Measurements from ENCODE around the gene GOLGA6L26. TPM values are rescaled to one million over a fixed set of nuclear protein-coding genes. Genes with fewer than 3 reads are reported as not detected.
"Not testable (repeated sequence)": the region's sequence is repeated elsewhere in the genome, so short reads cannot be mapped to it uniquely, and the experiment has no call there.

The GOLGA6L26 gene, protein sequence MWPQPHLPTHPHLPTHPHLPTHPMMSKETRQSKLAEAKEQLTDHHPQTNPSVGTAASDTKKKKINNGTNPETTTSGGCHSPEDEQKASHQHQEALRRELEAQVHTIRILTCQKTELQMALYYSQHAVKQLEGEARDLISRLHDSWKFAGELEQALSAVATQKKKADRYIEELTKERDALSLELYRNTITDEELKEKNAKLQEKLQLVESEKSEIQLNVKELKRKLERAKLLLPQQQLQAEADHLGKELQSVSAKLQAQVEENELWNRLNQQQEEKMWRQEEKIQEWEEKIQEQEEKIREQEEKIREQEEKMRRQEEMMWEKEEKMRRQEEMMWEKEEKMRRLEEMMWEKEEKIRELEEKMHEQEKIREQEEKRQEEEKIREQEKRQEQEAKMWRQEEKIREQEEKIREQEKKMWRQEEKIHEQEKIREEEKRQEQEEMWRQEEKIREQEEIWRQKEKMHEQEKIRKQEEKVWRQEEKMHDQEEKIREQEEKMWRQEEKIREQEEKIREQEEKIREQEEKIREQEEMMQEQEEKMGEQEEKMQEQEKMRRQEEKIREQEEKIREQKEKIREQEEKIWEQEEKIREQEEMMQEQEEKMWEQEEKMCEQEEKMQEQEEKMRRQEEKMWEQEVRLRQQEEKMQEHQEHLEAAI
- total RNA-seq = under 1 TPM in 2 of 8 experiments, not detected in 6; 0.21 to 0.63 TPM

DNA sequence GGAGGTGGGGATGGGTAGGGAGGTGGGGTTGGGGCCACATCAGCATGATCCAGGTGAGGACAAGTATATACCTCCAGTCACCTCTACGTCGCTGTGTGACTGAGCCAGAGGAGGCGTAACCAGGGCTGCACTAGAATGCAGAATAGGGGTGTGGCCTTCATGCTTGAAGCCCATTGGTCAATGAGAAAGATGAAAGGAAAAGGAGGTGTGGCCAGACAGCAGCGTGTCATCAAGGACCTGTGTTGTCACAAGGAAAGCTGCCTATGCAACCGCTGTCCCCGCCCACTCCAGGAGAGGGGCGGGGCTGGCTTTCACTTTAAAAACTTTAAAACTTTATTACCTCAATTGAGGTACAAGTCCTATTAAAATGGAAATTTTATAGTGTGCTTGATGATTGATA, at the start of gene GOLGA6L26:
Gene GOLGA6L26, minus strand, starts transcription at position 101 of the 400 bp plus-strand sequence. Its CDS starts 61 bp downstream, at position 40.
- ATAC-seq (replicated peaks in 6 of 8); H3K4me3 ChIP-seq; H3K27ac ChIP-seq; H3K4me1 ChIP-seq (replicated peaks in 1 of 2); in situ Hi-C loops (cut with MboI; ENCODE audit: low pct_unique_long_range_greater_than_20kb in 2 of 9, low sequenced_read_pairs in 9 of 9, unreplicated experiment in 9 of 9): not testable (repeated sequence)
- no CpG with 5 or more reads among the region's 7 CpGs for WGBS, 10 experiments

DNA sequence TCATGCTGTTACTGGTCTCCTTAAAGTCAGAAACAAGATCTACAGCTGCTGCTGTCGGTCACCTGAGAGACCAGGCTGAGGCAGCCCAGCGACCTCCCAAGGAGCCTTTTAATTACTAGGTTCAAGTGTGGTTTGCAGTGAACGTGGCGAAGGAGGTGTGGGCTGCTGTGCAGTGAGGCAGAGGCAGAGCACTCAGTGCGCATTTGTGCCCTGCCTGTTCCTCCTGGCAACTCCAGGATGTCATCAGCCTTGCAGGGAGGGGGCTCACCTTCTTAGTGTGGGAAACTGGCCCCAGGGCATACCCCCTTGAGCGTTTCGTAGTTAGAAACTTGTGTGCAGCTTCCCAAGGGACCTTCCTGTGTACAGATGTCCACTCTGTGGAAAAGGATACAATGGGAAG, 47.2 kb upstream of the GOLGA6L26 start:
- H3K4me1 ChIP-seq (replicated peaks in 1 of 2); H3K4me3 ChIP-seq; H3K27ac ChIP-seq; in situ Hi-C loops (cut with MboI; ENCODE audit: low pct_unique_long_range_greater_than_20kb in 2 of 9, low sequenced_read_pairs in 9 of 9, unreplicated experiment in 9 of 9): not testable (repeated sequence)
- WGBS, 10 experiments = 0 to 33% (median 13%) methylated on average over 2 to 6 of the region's 7 CpGs; no CpG with 5 or more reads in 5 of the 10 experiments
- peak in 1 of 8 experiments; percentile 68 for ATAC-seq (replicated peaks in 6 of 8)

DNA sequence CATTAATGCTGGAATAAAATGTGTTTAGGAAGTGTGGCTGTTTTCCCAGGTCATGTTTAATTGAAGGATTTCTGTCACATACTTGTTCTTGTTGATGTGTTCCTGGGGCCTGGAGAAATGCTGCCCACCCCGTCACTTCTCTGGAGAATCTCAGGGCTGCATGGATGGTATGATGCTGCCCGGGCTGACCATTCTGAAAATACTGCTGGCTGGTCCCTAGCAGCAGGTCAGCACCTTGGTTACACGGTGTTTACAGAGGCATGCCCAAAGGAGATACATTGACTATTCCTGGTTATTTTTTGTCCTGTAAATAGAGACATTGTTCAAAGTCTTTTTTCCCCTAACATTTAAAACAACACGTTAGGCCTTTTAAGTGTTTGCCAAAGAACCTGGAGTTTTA, 46.7 kb upstream of the GOLGA6L26 start:
- H3K4me1 ChIP-seq (replicated peaks in 1 of 2); in situ Hi-C loops (cut with MboI; ENCODE audit: low pct_unique_long_range_greater_than_20kb in 2 of 9, low sequenced_read_pairs in 9 of 9, unreplicated experiment in 9 of 9); H3K27ac ChIP-seq; H3K4me3 ChIP-seq: not testable (repeated sequence)
- peak in 1 of 8 experiments; percentile 97 for ATAC-seq (replicated peaks in 6 of 8)
- WGBS, 10 experiments = 20 to 40% (median 29%) methylated on average over 2 to 3 of the region's 4 CpGs; no CpG with 5 or more reads in 7 of the 10 experiments

DNA sequence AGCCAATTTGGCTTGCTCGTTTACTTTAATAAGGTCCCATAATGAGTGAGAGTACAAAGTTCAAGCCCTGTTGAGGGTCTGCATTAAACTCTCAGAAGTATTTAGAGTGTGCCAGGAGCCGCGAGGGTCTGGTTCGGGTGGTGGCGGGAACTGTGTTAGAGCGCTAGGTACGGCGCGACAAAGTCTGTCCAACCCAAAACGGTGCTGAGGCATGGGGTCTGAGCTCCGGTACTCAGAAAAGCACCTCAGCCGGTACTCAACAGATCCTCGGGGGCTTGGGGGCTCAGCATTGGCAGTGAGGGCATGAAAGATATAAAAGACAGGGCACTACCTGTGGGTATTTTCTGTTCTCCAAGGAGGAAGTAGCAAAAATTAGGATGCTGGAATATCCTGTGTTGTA, 45.0 kb upstream of the GOLGA6L26 start:
- H3K27ac ChIP-seq; in situ Hi-C loops (cut with MboI; ENCODE audit: low pct_unique_long_range_greater_than_20kb in 2 of 9, low sequenced_read_pairs in 9 of 9, unreplicated experiment in 9 of 9); H3K4me1 ChIP-seq (replicated peaks in 1 of 2); ATAC-seq (replicated peaks in 6 of 8); H3K4me3 ChIP-seq: not testable (repeated sequence)
- WGBS, 10 experiments = 66 to 100% (median 79%) methylated on average over 1 to 7 of the region's 13 CpGs; no CpG with 5 or more reads in 6 of the 10 experiments

DNA sequence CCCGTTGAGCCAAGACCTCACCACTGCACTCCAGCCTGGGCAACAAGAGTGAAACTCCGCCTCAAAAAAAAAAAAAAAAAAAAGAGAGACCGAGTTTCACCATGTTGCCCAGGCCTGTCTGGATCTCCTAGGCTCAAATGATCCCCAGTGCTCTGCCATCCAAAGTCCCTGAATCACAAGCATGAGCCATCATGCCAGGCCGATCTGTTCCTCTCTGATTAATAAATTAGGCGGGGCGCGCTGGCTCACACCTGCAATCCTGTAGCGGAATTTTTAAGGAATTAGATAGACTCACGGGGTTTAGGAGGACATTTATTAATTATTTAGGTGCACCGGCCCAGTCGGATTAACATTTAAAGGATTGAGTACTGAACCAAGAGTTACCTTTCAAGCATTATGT, 40.2 kb upstream of the GOLGA6L26 start:
- H3K4me1 ChIP-seq (replicated peaks in 1 of 2); H3K27ac ChIP-seq; ATAC-seq (replicated peaks in 6 of 8); in situ Hi-C loops (cut with MboI; ENCODE audit: low pct_unique_long_range_greater_than_20kb in 2 of 9, low sequenced_read_pairs in 9 of 9, unreplicated experiment in 9 of 9); H3K4me3 ChIP-seq: not testable (repeated sequence)
- 20 to 92% (median 88%) methylated on average over 1 to 4 of the region's 11 CpGs; no CpG with 5 or more reads in 4 of the 10 experiments for WGBS, 10 experiments

DNA sequence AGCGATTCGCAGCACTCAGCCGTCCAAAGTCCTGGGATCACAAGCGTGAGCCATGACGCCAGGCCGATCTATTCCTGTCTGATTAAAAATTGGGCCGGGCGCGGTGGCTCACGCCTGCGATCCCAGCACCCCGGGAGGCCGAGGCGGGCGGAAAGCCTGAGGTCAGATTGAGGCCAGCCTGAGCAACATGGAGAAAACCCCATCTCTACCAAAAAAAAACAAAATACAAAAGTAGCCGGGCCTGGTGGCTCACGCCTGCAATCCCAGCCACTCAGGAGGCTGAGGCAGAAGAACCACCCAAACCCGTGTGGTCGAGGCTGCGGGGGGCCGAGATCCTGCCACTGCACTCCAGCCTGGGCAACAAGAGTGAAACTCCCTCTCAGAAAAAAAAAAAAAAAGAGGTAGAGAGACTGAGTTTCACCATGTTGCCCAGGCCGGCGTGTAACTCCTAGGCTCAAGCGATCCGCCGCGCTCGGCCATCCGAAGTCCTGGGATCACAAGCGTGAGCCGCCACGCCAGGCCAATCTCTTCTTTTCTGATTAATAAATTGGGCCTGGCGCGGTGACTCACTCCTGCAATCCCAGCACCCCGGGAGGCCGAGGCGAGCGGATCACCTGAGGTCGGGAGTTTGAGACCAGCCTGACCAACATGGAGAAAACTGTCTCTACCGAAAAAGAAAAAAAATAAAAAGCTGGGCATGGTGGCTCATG, 39.0 kb upstream of the GOLGA6L26 start:
- ATAC-seq (replicated peaks in 6 of 8); H3K4me1 ChIP-seq (replicated peaks in 1 of 2); H3K27ac ChIP-seq; in situ Hi-C loops (cut with MboI; ENCODE audit: low pct_unique_long_range_greater_than_20kb in 2 of 9, low sequenced_read_pairs in 9 of 9, unreplicated experiment in 9 of 9); H3K4me3 ChIP-seq: not testable (repeated sequence)
- 69 to 99% (median 91%) methylated on average over 7 to 23 of the region's 40 CpGs; no CpG with 5 or more reads in 3 of the 10 experiments for WGBS, 10 experiments

DNA sequence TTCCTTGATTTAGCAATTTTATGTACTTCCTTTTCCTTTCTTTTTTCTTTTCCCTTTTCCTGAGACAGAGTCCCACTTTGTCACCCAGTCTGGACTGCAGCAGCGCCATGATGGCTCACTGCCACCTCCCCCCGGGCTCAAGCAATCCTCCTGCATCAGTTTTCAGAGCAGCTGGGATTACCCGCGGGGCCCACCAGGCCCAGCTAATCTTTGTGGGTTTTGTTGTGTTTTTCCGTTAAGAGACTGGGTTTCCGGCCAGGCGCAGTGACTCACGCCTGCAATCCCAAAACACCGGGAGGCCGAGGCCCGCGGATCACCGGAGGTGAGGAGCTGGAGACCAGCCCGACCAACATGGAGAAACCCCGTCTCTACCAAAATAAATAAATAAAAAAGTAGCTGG, 38.3 kb upstream of the GOLGA6L26 start:
- no peak for ATAC-seq (replicated peaks in 6 of 8)
- in situ Hi-C loops (cut with MboI; ENCODE audit: low pct_unique_long_range_greater_than_20kb in 2 of 9, low sequenced_read_pairs in 9 of 9, unreplicated experiment in 9 of 9) = no loop called here
- WGBS, 10 experiments = 20 to 93% (median 80%) methylated on average over 1 to 6 of the region's 15 CpGs; no CpG with 5 or more reads in 5 of the 10 experiments
- no peak overlapping the region for H3K27ac ChIP-seq
- no peaks in the 10 kb centered on the region for H3K4me1 ChIP-seq (replicated peaks in 1 of 2)
- no peak overlapping the region for H3K4me3 ChIP-seq

DNA sequence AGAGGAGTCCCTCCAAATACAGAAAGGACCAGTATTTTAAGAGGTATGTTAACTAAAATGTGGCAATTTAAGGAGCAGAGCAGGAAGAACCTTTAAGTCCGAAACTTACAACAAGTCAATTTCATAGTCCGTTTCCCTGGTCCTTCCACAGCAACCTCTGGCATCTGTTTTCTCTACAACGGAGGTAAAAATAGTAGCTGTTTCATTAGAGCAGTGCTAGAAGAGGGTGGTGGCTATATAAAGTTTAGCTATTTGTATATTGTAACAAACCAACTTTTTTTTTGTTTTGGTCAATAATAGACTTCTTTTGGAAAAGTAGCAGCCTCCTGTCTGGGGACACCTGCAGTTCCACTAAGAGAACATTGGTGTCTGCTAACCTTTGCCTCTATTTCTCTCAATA, 37.9 kb upstream of the GOLGA6L26 start:
- H3K4me3 ChIP-seq; H3K27ac ChIP-seq; ATAC-seq (replicated peaks in 6 of 8); in situ Hi-C loops (cut with MboI; ENCODE audit: low pct_unique_long_range_greater_than_20kb in 2 of 9, low sequenced_read_pairs in 9 of 9, unreplicated experiment in 9 of 9); H3K4me1 ChIP-seq (replicated peaks in 1 of 2): not testable (repeated sequence)
- WGBS, 10 experiments = 10 to 90% (median 61%) methylated on average over 1 to 3 of the region's 3 CpGs; no CpG with 5 or more reads in 4 of the 10 experiments

DNA sequence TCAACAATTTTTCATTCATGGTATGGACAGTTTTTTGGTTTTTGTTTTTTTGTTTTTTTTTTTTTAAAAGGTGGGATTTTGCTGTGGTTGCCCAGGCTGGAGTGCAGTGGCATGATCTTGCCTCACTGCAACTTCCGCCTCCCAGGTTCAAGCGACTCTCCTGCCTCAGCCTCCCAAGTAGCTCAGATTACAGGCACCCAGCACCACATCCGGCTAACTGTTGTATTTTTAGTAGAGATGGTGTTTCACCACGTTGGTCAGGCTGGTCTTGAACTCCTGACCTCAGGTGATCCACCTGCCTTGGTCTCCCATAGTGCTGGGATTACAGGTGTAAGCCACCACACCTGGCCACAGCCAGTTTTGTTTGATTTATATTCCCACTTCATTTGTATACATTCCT, 37.1 kb upstream of the GOLGA6L26 start:
- H3K4me1 ChIP-seq (replicated peaks in 1 of 2); H3K27ac ChIP-seq; in situ Hi-C loops (cut with MboI; ENCODE audit: low pct_unique_long_range_greater_than_20kb in 2 of 9, low sequenced_read_pairs in 9 of 9, unreplicated experiment in 9 of 9); H3K4me3 ChIP-seq; ATAC-seq (replicated peaks in 6 of 8): not testable (repeated sequence)
- WGBS, 10 experiments = 0 to 80% (median 54%) methylated on average over 1 to 4 of the region's 4 CpGs; no CpG with 5 or more reads in 1 of the 10 experiments

DNA sequence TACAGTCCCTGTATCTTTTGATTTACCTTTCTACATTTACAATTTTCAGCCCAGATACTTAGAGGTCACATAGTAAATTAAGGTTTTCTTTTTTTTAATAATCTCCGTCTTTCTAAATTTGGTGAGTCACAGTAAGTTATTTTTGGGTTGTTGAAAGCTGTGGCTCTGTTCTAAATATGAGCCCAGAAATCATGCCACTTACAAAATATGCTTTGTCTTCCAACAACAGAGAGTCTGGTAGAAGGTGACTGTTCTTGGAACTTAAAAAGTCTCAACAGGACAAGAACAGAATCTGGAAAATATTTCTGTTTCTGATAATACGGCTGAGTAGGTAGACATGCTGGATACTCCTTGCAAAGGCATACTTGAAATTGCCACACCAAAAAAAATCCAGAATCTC, 36.6 kb upstream of the GOLGA6L26 start:
- Histone ChIP-seq H3K4me3 (no peak overlapping the region), H3K27ac (no peak overlapping the region), H3K4me1 (replicated peaks in 1 of 2) (no peaks in the 10 kb centered on the region)
- no peak for ATAC-seq (replicated peaks in 6 of 8)
- 0 to 100% (median 68%) methylated on average over 1 to 2 of the region's 2 CpGs; no CpG with 5 or more reads in 3 of the 10 experiments for WGBS, 10 experiments
- in situ Hi-C loops (cut with MboI; ENCODE audit: low pct_unique_long_range_greater_than_20kb in 2 of 9, low sequenced_read_pairs in 9 of 9, unreplicated experiment in 9 of 9) = no loop called here

DNA sequence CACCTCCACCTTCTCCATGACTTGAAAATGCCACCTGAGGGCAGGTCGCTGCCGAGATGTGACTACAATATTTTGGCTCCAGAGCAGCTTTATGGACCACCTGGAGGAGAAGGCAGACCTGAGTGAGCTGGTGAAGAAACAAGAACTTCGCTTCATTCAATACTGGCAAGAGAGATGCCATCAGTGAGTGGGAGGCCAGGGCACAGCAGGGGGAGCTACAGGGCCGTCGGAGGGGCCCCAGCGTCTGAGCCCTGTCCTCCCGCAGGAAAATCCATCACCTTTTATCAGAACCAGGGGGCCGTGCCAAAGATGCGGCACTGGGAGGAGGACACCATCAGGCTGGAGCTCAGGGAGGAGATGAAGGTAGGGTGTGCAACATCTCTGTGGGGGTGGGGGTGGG, 30.3 kb upstream of the GOLGA6L26 start:
- H3K4me1 ChIP-seq (replicated peaks in 1 of 2); H3K27ac ChIP-seq; ATAC-seq (replicated peaks in 6 of 8); in situ Hi-C loops (cut with MboI; ENCODE audit: low pct_unique_long_range_greater_than_20kb in 2 of 9, low sequenced_read_pairs in 9 of 9, unreplicated experiment in 9 of 9); H3K4me3 ChIP-seq: not testable (repeated sequence)
- no CpG with 5 or more reads among the region's 9 CpGs for WGBS, 10 experiments

DNA sequence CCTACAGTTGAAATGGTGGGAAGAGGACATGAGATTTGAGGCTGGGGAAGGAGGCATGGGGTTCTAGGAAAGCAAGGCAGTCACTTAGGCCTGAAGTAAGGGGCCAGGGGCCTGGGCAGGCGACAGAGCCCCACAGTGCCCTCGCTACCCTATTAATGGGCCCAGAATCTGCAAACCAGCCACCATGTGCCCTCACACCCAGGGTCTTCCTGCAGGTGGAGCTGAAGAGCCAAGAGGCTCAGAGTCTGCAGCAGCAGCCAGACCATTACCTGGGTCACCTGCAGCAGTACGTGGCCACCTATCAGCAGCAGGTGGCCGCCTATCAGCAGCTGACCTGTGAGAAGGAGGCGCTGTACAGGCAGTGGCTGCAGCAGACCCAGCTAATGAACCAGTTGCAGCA, 28.6 kb upstream of the GOLGA6L26 start:
- H3K4me3 ChIP-seq; H3K27ac ChIP-seq; ATAC-seq (replicated peaks in 6 of 8); H3K4me1 ChIP-seq (replicated peaks in 1 of 2); in situ Hi-C loops (cut with MboI; ENCODE audit: low pct_unique_long_range_greater_than_20kb in 2 of 9, low sequenced_read_pairs in 9 of 9, unreplicated experiment in 9 of 9): not testable (repeated sequence)
- WGBS, 10 experiments = no CpG with 5 or more reads among the region's 5 CpGs

DNA sequence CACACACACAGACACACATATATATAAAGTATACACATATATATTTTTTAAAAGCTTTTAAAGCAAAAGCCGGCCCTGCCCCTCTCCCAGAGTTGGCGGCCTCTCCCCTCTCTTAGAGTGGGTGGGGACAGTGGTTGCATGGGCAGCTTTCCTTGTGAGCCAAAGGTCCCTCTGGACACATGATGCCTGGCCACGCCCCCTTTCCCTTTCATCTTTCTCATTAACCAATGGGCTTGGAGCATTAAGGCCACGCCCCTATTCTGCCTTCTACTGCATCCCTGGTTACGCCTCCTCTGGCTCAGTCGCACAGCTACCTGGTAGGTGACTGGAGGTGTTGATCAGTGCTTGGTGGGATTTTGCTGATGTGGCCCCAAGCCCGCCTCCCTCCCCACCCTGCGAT, 20.5 kb upstream of the GOLGA6L26 start, which contains the start of gene GOLGA8S:
Gene GOLGA8S, plus strand, starts transcription at position 301 of the 400 bp plus-strand sequence. Its CDS starts 62 bp downstream, at position 363.
- no CpG with 5 or more reads among the region's 8 CpGs for WGBS, 10 experiments
- in situ Hi-C loops (cut with MboI; ENCODE audit: low pct_unique_long_range_greater_than_20kb in 2 of 9, low sequenced_read_pairs in 9 of 9, unreplicated experiment in 9 of 9); H3K4me1 ChIP-seq (replicated peaks in 1 of 2); H3K4me3 ChIP-seq; H3K27ac ChIP-seq; ATAC-seq (replicated peaks in 6 of 8): not testable (repeated sequence)
